Naive thymus-derived CD8-positive, alpha-beta T cell (primary cell): Measurements from ENCODE around the gene SOBP. TPM values are rescaled to one million over a fixed set of nuclear protein-coding genes. Genes with fewer than 3 reads are reported as not detected.

Source experiments
- ATAC-seq, 2 donors: fragments of 150-1000 bp; cut with Tn5 transposase in 1 of 2; sonication (Bioruptor Pico), chemical (Tn5 transposase) in 1 of 2; 1 replicate in 1 of 2; 2 replicates in 1 of 2; pipeline ENCODE4 v1.10.0; 2021; ENCODE audit warnings: mild to moderate bottlenecking in 2 of 2, moderate library complexity in 2 of 2
- POLR2A ChIA-PET: fragments of 350-600 bp; sonication (Branson Sonifier 250); formaldehyde crosslinking; loops from one replicate; lab custom pipeline; 2021; ENCODE audit warnings: antibody characterized with exemption; lab: Charles Lee
- DNase-seq, 10 donors: peaks; one replicate each; pipeline versions ENCODE4 v3.0.0 to v3.0.0-alpha.2; 2020 to 2022
- H3K27ac Mint-ChIP-seq, 10 donors: one replicate each; pipeline ENCODE4 v1.8.0; 2020 to 2022; ENCODE audit warnings: mild to moderate bottlenecking in 10 of 10, mixed read lengths in 10 of 10, moderate library complexity in 4 of 10, inconsistent platforms in 1 of 10
- H3K27me3 Mint-ChIP-seq, 5 donors: one replicate each; pipeline ENCODE4 v1.8.0; 2021 to 2022; ENCODE audit warnings: mixed read lengths in 5 of 5
- H3K36me3 Mint-ChIP-seq, 3 donors: one replicate each; pipeline ENCODE4 v1.8.0; 2020 to 2022; ENCODE audit warnings: mixed read lengths in 3 of 3, mild to moderate bottlenecking in 2 of 3, inconsistent platforms in 1 of 3
- H3K4me1 Mint-ChIP-seq, 4 donors: one replicate each; pipeline ENCODE4 v1.8.0; 2021 to 2022; ENCODE audit warnings: mixed read lengths in 4 of 4
- H3K4me3 Mint-ChIP-seq, 10 donors: one replicate each; pipeline ENCODE4 v1.8.0; 2020 to 2022; ENCODE audit warnings: mild to moderate bottlenecking in 10 of 10, mixed read lengths in 10 of 10, moderate library complexity in 6 of 10, inconsistent platforms in 1 of 10
- H3K9me3 Mint-ChIP-seq, 9 donors: one replicate each; pipeline ENCODE4 v1.8.0; 2020 to 2022; ENCODE audit warnings: mixed read lengths in 9 of 9, mild to moderate bottlenecking in 3 of 9, inconsistent platforms in 1 of 9, moderate library complexity in 1 of 9
- polyA plus RNA-seq, 3 donors: library from polyadenylated mRNA; unstranded; fragments of 300-500 nt; fragmentation: Illumina TruSeq; gene quantifications; one replicate each; pipeline ENCODE4 v1.2.3, GENCODE V29; 2021
- total RNA-seq, 8 experiments: library from RNA in 2 of 8; stranded (reverse) in 2 of 8; gene quantifications; one replicate each; pipeline ENCODE4 v1.2.3 and lab custom pipeline; 2021 to 2026

SOBP gene
- total and polyA plus RNA-seq, 5 experiments from 2014 or later, result 0.05 to 1.4 (median 0.39) TPM

GRCh38 chr6:107706516-107707115 is 216.7 kb downstream of the SOBP start:
- DNase-seq, result no peak
- Mint-ChIP-seq H3K36me3 (peaks cover 5 to 65% (median 25%) of the 10 kb centered on the region in 3 donors), H3K4me3 (no peak overlapping the region), H3K9me3 (no peaks in the 10 kb centered on the region), H3K27ac (peak overlapping the region in 7 of 10 donors; percentile 12 to 82 (median 40)), H3K4me1 (peaks cover 25 to 50% (median 38%) of the 10 kb centered on the region in 4 donors), H3K27me3 (no peaks in the 10 kb centered on the region)
- POLR2A ChIA-PET, result interaction anchor here (1.9 kb wide), 1 partner anchor 117 kb away, joined by 5 read pairs; the partner anchor contains the start of gene SCML4
- no peak for ATAC-seq

- POLR2A ChIA-PET, result interaction anchor here (0.6 kb wide), 1 partner anchor 19 kb away, joined by 5 read pairs; no protein-coding TSS in a partner anchor
- no peak for DNase-seq
- peaks cover 33 to 60% (median 45%) of the 10 kb centered on the region in 4 donors for H3K4me1 Mint-ChIP-seq
- H3K4me3 Mint-ChIP-seq, result peak overlapping the region in 1 of 10 donors; percentile 48
- no peaks in the 10 kb centered on the region for H3K27me3 Mint-ChIP-seq
- H3K36me3 Mint-ChIP-seq, result peaks cover 5 to 62% (median 22%) of the 10 kb centered on the region in 3 donors
- H3K9me3 Mint-ChIP-seq, result no peaks in the 10 kb centered on the region
- H3K27ac Mint-ChIP-seq, result peak overlapping the region; percentile 21 to 91 (median 69)
- no peak for ATAC-seq
Measured at GRCh38 chr6:107707346-107708275, 217.7 kb downstream of the SOBP start.

- POLR2A ChIA-PET, result interaction anchor here (1.1 to 1.4 kb wide), 2 partner anchors 18 to 133 kb away, joined by 3 to 6 read pairs; no protein-coding TSS in a partner anchor
- H3K27ac Mint-ChIP-seq, result peak overlapping the region in 9 of 10 donors; percentile 53 to 92 (median 82)
- H3K4me3 Mint-ChIP-seq, result peak overlapping the region in 3 of 10 donors; percentile 16 to 57 (median 31)
- peaks cover 5 to 61% (median 20%) of the 10 kb centered on the region in 3 donors for H3K36me3 Mint-ChIP-seq
- DNase-seq, result no peak
- H3K27me3 Mint-ChIP-seq, result no peaks in the 10 kb centered on the region
- no peaks in the 10 kb centered on the region for H3K9me3 Mint-ChIP-seq
- ATAC-seq, result no peak
- peaks cover 36 to 64% (median 52%) of the 10 kb centered on the region in 4 donors for H3K4me1 Mint-ChIP-seq
Measured at GRCh38 chr6:107708435-107708834, 218.5 kb downstream of the SOBP start.

- Mint-ChIP-seq H3K36me3 (peaks cover 3 to 53% (median 17%) of the 10 kb centered on the region in 3 donors), H3K27ac (peak overlapping the region in 9 of 10 donors; percentile 39 to 92 (median 82)), H3K4me1 (peaks cover 38 to 64% (median 56%) of the 10 kb centered on the region in 4 donors), H3K9me3 (no peaks in the 10 kb centered on the region), H3K27me3 (no peaks in the 10 kb centered on the region), H3K4me3 (peak overlapping the region in 6 of 10 donors; percentile 11 to 57 (median 36))
- POLR2A ChIA-PET, result interaction anchor here (1.1 to 1.4 kb wide), 5 partner anchors 13 to 133 kb away, joined by 3 to 6 read pairs (median 6); partner anchors contain the start of gene SCML4
- ATAC-seq (peak; percentile 40 to 58), DNase-seq (peak in 1 of 10 donors; percentile 17)
Measured at GRCh38 chr6:107709341-107709740, 219.4 kb downstream of the SOBP start.

Other genes with a start within 250 kb of the SOBP start
- gene PDSS2, start 30.6 kb upstream of the SOBP start, total RNA-seq, result 10 to 100 TPM; 14.0 to 16.6 TPM
- gene PDSS2, start 30.6 kb upstream of the SOBP start, polyA plus RNA-seq, result 10 to 100 TPM; 11.1 to 13.9 (median 12.3) TPM